Measurements from ENCODE around the gene RPAIN.

The RPAIN gene

DNA sequence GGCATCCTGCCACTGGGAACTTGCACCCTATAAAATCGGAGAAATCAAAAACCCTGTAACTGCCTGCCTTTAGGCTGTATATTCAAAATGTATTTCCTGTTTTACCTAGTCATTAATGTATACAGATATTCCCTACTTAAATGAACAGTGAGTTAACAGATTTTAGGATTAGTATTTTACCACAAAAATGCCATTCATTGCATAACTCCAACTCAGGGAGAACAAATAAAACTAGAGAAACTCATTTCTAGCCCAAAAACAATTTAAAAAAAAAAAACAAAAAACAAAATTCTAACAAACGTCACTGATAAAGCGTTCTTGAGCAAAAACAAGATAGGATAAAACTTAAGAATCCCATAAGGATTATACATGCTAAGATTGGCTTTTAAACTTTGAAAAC lies 52.5 kb downstream of the RPAIN start:
- H3K18ac ChIP-seq (ENCODE audit: low read length) = no peak overlapping the region
- H2BK5ac ChIP-seq (ENCODE audit: low read depth, low read length, poor library complexity) = no peak overlapping the region
- peaks cover 7% of the 10 kb centered on the region for H3K79me2 ChIP-seq (ENCODE audit: control insufficient read depth, insufficient read depth, low read length, poor library complexity)
- no peak overlapping the region for H4K8ac ChIP-seq (ENCODE audit: low read depth, low read length)
- H3K4me1 ChIP-seq (ENCODE audit: control insufficient read depth in 1 of 2, insufficient read depth in 2 of 2, low read length in 2 of 2) = peaks cover 0 to under 1% of the 10 kb centered on the region in 2 experiments
- H2BK12ac ChIP-seq (ENCODE audit: low read length) = no peak overlapping the region
- H3K27me3 ChIP-seq (ENCODE audit: insufficient read depth, low read length) = no peaks in the 10 kb centered on the region
- H3K14ac ChIP-seq (ENCODE audit: low read length) = no peak overlapping the region
- no peak overlapping the region for H3K23ac ChIP-seq (ENCODE audit: low read length)
- no peak overlapping the region for H3K27ac ChIP-seq (ENCODE audit: low read depth, low read length)
- no peaks in the 10 kb centered on the region for H3K9me3 ChIP-seq (ENCODE audit: insufficient read depth, low read depth, low read length)
- no peak overlapping the region for H3K4ac ChIP-seq (ENCODE audit: low read depth, low read length)
- H4K91ac ChIP-seq (ENCODE audit: low read depth, low read length) = no peak overlapping the region
- H3K36me3 ChIP-seq (ENCODE audit: control insufficient read depth in 1 of 2, insufficient read depth in 2 of 2, low read length in 2 of 2) = peaks cover 12 to 17% of the 10 kb centered on the region in 2 experiments
- no peak overlapping the region for H3K4me3 ChIP-seq (ENCODE audit: low read depth, low read length)
- H2AFZ ChIP-seq (ENCODE audit: insufficient read depth, low read length, poor library complexity) = no peak overlapping the region
- no peak overlapping the region for H3K4me2 ChIP-seq (ENCODE audit: low read length)
- no peak overlapping the region for H4K12ac ChIP-seq (ENCODE audit: low read depth, low read length)
- H3K79me1 ChIP-seq (ENCODE audit: low read length) = peaks cover 3% of the 10 kb centered on the region
- no peak overlapping the region for H3K9ac ChIP-seq (ENCODE audit: low read length)
- WGBS (ENCODE audit: extremely low coverage, insufficient coverage, insufficient read length) = 100% methylated on average over 1 of the region's 3 CpGs
- H2AK5ac ChIP-seq (ENCODE audit: low read length) = no peak overlapping the region
- H2BK120ac ChIP-seq (ENCODE audit: insufficient read depth, low read length, poor library complexity) = no peak overlapping the region
- DNase-seq = no peak

- Histone ChIP-seq H3K79me1 (ENCODE audit: low read length) (no peaks in the 10 kb centered on the region), H3K79me2 (ENCODE audit: control insufficient read depth, insufficient read depth, low read length, poor library complexity) (no peaks in the 10 kb centered on the region), H2AFZ (ENCODE audit: insufficient read depth, low read length, poor library complexity) (no peak overlapping the region), H3K23ac (ENCODE audit: low read length) (no peak overlapping the region), H3K4me1 (ENCODE audit: control insufficient read depth in 1 of 2, insufficient read depth in 2 of 2, low read length in 2 of 2) (no peaks in the 10 kb centered on the region), H3K27me3 (ENCODE audit: insufficient read depth, low read length) (no peaks in the 10 kb centered on the region), H2BK5ac (ENCODE audit: low read depth, low read length, poor library complexity) (no peak overlapping the region), H3K4me2 (ENCODE audit: low read length) (no peak overlapping the region), H4K8ac (ENCODE audit: low read depth, low read length) (no peak overlapping the region), H3K9me3 (ENCODE audit: insufficient read depth, low read depth, low read length) (peaks cover under 1% of the 10 kb centered on the region), H3K18ac (ENCODE audit: low read length) (no peak overlapping the region), H3K36me3 (ENCODE audit: control insufficient read depth in 1 of 2, insufficient read depth in 2 of 2, low read length in 2 of 2) (peaks cover 18 to 26% of the 10 kb centered on the region in 2 experiments), H3K27ac (ENCODE audit: low read depth, low read length) (no peak overlapping the region), H3K9ac (ENCODE audit: low read length) (no peak overlapping the region), H3K14ac (ENCODE audit: low read length) (no peak overlapping the region), H3K4ac (ENCODE audit: low read depth, low read length) (no peak overlapping the region), H3K4me3 (ENCODE audit: low read depth, low read length) (no peak overlapping the region), H4K12ac (ENCODE audit: low read depth, low read length) (no peak overlapping the region), H4K91ac (ENCODE audit: low read depth, low read length) (no peak overlapping the region), H2AK5ac (ENCODE audit: low read length) (no peak overlapping the region), H2BK12ac (ENCODE audit: low read length) (no peak overlapping the region), H2BK120ac (ENCODE audit: insufficient read depth, low read length, poor library complexity) (no peak overlapping the region)
- no peak for DNase-seq
- no CpG with 5 or more reads among the region's 2 CpGs for WGBS (ENCODE audit: extremely low coverage, insufficient coverage, insufficient read length)
Observed at GRCh38 chr17:5473906-5474305, 53.9 kb downstream of the RPAIN start.

GRCh38 chr17:5478992-5479391 lies 59.0 kb downstream of the RPAIN start:
- Histone ChIP-seq H3K4me3 (ENCODE audit: low read depth, low read length) (no peak overlapping the region), H2BK12ac (ENCODE audit: low read length) (no peak overlapping the region), H4K12ac (ENCODE audit: low read depth, low read length) (no peak overlapping the region), H4K8ac (ENCODE audit: low read depth, low read length) (no peak overlapping the region), H4K91ac (ENCODE audit: low read depth, low read length) (no peak overlapping the region), H3K27ac (ENCODE audit: low read depth, low read length) (no peak overlapping the region), H3K79me1 (ENCODE audit: low read length) (no peaks in the 10 kb centered on the region), H3K4me1 (ENCODE audit: control insufficient read depth in 1 of 2, insufficient read depth in 2 of 2, low read length in 2 of 2) (no peaks in the 10 kb centered on the region), H3K4ac (ENCODE audit: low read depth, low read length) (no peak overlapping the region), H3K23ac (ENCODE audit: low read length) (no peak overlapping the region), H3K14ac (ENCODE audit: low read length) (no peak overlapping the region), H3K4me2 (ENCODE audit: low read length) (no peak overlapping the region), H2BK5ac (ENCODE audit: low read depth, low read length, poor library complexity) (no peak overlapping the region), H3K27me3 (ENCODE audit: insufficient read depth, low read length) (no peaks in the 10 kb centered on the region), H3K36me3 (ENCODE audit: control insufficient read depth in 1 of 2, insufficient read depth in 2 of 2, low read length in 2 of 2) (peaks cover 29 to 43% of the 10 kb centered on the region in 2 experiments), H2BK120ac (ENCODE audit: insufficient read depth, low read length, poor library complexity) (no peak overlapping the region), H2AK5ac (ENCODE audit: low read length) (no peak overlapping the region), H3K18ac (ENCODE audit: low read length) (no peak overlapping the region), H3K9ac (ENCODE audit: low read length) (no peak overlapping the region), H2AFZ (ENCODE audit: insufficient read depth, low read length, poor library complexity) (no peak overlapping the region), H3K79me2 (ENCODE audit: control insufficient read depth, insufficient read depth, low read length, poor library complexity) (no peaks in the 10 kb centered on the region), H3K9me3 (ENCODE audit: insufficient read depth, low read depth, low read length) (peaks cover 1% of the 10 kb centered on the region)
- no peak for DNase-seq
- WGBS (ENCODE audit: extremely low coverage, insufficient coverage, insufficient read length) = no CpG with 5 or more reads among the region's 4 CpGs

DNA sequence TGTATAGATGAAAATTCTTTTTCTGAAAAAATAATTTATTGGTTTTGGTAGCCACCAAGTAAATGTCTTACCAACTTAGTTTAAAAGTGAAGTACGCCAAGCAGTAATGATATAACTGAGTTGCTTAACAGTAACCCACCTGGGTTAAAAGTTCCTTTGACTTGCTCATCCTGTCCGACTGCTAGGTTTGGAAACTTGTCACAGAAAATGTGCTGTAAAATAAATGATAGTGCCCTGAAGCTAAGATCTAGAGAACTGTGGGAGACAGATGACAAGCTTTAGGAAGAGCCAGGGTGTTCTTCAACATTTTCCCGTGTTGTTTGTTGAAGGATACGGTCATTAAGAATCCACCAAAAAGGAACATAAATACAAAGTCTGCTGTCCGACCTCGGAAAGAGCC lies 61.0 kb downstream of the RPAIN start:
- Histone ChIP-seq H3K18ac (ENCODE audit: low read length) (no peak overlapping the region), H3K36me3 (ENCODE audit: control insufficient read depth in 1 of 2, insufficient read depth in 2 of 2, low read length in 2 of 2) (peaks cover 24 to 33% of the 10 kb centered on the region in 2 experiments), H3K9ac (ENCODE audit: low read length) (no peak overlapping the region), H3K79me2 (ENCODE audit: control insufficient read depth, insufficient read depth, low read length, poor library complexity) (peaks cover 6% of the 10 kb centered on the region), H3K27me3 (ENCODE audit: insufficient read depth, low read length) (no peaks in the 10 kb centered on the region), H3K23ac (ENCODE audit: low read length) (no peak overlapping the region), H3K14ac (ENCODE audit: low read length) (no peak overlapping the region), H2BK5ac (ENCODE audit: low read depth, low read length, poor library complexity) (no peak overlapping the region), H3K27ac (ENCODE audit: low read depth, low read length) (no peak overlapping the region), H3K4me3 (ENCODE audit: low read depth, low read length) (no peak overlapping the region), H3K9me3 (ENCODE audit: insufficient read depth, low read depth, low read length) (peaks cover 1% of the 10 kb centered on the region), H4K12ac (ENCODE audit: low read depth, low read length) (no peak overlapping the region), H2BK120ac (ENCODE audit: insufficient read depth, low read length, poor library complexity) (no peak overlapping the region), H4K8ac (ENCODE audit: low read depth, low read length) (no peak overlapping the region), H2BK12ac (ENCODE audit: low read length) (no peak overlapping the region), H3K4me1 (ENCODE audit: control insufficient read depth in 1 of 2, insufficient read depth in 2 of 2, low read length in 2 of 2) (no peaks in the 10 kb centered on the region), H3K4me2 (ENCODE audit: low read length) (no peak overlapping the region), H2AK5ac (ENCODE audit: low read length) (no peak overlapping the region), H3K4ac (ENCODE audit: low read depth, low read length) (no peak overlapping the region), H4K91ac (ENCODE audit: low read depth, low read length) (no peak overlapping the region), H2AFZ (ENCODE audit: insufficient read depth, low read length, poor library complexity) (no peak overlapping the region), H3K79me1 (ENCODE audit: low read length) (peaks cover 4% of the 10 kb centered on the region)
- WGBS (ENCODE audit: extremely low coverage, insufficient coverage, insufficient read length) = no CpG with 5 or more reads among the region's 6 CpGs
- DNase-seq = peak in 1 of 2 donors; percentile 75

Data from trophoblast cell (in vitro differentiated cells and primary cell).